ENCODE measurements around the gene GGCX.

GRCh38 chr2:85580206-85580605 is 18.9 kb upstream of the GGCX start:
- TF ChIP-seq, protein P1, sequence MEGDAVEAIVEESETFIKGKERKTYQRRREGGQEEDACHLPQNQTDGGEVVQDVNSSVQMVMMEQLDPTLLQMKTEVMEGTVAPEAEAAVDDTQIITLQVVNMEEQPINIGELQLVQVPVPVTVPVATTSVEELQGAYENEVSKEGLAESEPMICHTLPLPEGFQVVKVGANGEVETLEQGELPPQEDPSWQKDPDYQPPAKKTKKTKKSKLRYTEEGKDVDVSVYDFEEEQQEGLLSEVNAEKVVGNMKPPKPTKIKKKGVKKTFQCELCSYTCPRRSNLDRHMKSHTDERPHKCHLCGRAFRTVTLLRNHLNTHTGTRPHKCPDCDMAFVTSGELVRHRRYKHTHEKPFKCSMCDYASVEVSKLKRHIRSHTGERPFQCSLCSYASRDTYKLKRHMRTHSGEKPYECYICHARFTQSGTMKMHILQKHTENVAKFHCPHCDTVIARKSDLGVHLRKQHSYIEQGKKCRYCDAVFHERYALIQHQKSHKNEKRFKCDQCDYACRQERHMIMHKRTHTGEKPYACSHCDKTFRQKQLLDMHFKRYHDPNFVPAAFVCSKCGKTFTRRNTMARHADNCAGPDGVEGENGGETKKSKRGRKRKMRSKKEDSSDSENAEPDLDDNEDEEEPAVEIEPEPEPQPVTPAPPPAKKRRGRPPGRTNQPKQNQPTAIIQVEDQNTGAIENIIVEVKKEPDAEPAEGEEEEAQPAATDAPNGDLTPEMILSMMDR (conservative IDR thresholded peaks at IDR 0.05; ENCODE audit: low read depth, low read length): no peak
- TF ChIP-seq POLR2A (IDR thresholded peaks at IDR 0.05; ENCODE audit: low read depth, low read length): no peak
- no peak for TF ChIP-seq RFX5 (IDR thresholded peaks at IDR 0.05; ENCODE audit: low read depth, low read length)
- no peak for TF ChIP-seq RAD21 (IDR thresholded peaks at IDR 0.05; ENCODE audit: low read length)
- no peak for TF ChIP-seq RCOR1 (IDR thresholded peaks at IDR 0.05; ENCODE audit: insufficient replicate concordance, low read length)
- TF ChIP-seq MXI1 (IDR thresholded peaks at IDR 0.05; ENCODE audit: borderline replicate concordance, low read depth, low read length): no peak
- TF ChIP-seq MAZ (IDR thresholded peaks at IDR 0.05; ENCODE audit: borderline replicate concordance, low read depth, low read length): no peak
- no peak for TF ChIP-seq BHLHE40 (IDR thresholded peaks at IDR 0.05; ENCODE audit: low read depth, low read length)
- TF ChIP-seq, protein P2, sequence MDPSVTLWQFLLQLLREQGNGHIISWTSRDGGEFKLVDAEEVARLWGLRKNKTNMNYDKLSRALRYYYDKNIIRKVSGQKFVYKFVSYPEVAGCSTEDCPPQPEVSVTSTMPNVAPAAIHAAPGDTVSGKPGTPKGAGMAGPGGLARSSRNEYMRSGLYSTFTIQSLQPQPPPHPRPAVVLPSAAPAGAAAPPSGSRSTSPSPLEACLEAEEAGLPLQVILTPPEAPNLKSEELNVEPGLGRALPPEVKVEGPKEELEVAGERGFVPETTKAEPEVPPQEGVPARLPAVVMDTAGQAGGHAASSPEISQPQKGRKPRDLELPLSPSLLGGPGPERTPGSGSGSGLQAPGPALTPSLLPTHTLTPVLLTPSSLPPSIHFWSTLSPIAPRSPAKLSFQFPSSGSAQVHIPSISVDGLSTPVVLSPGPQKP (IDR thresholded peaks at IDR 0.05; ENCODE audit: borderline replicate concordance, low read depth, low read length): no peak

Data from IMR-90 (cell line).